Stimulated activated CD8-positive, alpha-beta memory T cell treated with anti-CD3 and anti-CD28 coated beads, Interleukin-7, amount 100 ng/mL, for 24 hours (primary cell): Measurements from ENCODE around the gene LRRN3.

Experiments used
- DNase-seq: peaks from one replicate; pipeline ENCODE4 v3.0.0-alpha.2; 2020; ENCODE audit warnings: low read depth

Gene LRRN3

DNA sequence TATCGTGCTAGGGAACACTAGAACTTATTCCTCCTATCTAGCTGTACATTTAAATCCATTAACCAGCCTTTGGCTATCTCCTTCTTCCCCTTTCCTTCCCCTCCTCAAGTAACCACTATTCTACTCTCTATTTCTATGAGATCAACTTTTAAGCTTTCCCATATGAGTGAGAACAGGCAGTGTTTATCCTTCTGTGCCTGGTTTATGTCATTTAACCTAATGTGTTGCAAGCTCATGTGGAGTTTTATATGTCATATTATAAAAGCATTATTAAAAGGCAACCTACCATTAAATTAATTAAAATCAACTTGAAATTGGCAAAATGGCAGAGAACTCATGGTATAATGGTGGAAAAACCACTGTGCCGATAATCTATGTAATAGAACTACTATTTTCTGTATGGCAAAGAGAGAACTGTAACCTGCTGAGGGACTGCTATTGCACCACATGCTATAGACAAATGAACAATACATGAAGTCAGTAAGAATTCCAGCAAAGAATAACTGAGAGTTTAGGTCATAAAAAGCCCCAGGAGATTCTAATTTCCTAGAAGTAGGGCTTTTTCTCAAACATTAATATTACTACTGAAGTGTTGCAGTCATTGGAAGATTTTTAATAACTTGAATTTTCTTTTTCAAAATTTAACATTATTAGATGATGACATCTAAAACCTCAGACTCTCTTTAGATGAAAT is 81.8 kb downstream of the LRRN3 start:
- no peak for DNase-seq

DNA sequence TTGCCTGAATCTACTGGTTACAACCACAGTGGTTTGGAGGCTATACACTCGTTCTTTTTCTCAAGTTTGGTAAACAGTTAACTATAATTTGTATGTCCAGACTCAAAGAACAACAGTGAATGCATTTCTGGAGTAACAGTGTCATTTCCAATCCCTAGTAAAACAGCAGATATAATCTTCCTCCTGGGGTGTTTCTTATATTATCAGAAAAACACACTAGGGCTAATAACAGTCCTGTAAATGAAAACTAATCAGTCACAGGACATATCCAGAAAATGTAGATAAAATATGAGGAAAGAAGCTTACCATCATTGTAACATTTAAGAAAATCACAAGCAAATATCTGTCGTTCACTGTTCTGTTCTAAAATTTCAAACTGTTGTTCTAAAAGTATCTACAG is 82.6 kb downstream of the LRRN3 start:
- no peak for DNase-seq

GRCh38 chr7:111173990-111174389 is 83.1 kb downstream of the LRRN3 start:
- no peak for DNase-seq

DNA sequence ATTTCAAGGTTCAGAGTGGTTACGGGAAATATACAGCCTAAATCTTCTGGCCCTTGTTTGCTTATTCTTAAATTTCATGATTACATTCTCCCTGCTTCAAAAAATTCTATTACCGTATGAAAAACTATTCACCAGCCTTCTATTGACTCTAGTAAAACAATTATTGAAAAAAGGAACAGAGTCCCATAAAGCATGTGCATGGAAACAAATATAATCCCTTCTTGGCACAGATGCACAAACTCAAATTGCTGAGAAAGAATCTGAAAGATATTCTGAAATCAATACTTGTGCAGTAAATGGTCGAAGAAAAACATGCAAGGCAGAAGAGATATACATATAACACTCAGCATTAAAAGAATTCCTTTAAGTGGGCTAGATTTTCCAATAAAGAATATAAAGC is 83.6 kb downstream of the LRRN3 start:
- no peak for DNase-seq
